Activated T-helper 1 cell treated with anti-CD3 and anti-CD28 coated beads, Interleukin-12 subunit alpha, Interleukin-12 subunit beta, Interleukin-2, Interleukin-4 antibody, amounts not matched to agents 30 ng/mL and 10 ng/mL and 1 ng/mL, durations not matched to agents 14 hours and 24 hours and 36 hours (primary cell): Measurements from ENCODE around the gene CAMK1G. TPM values are rescaled to one million over a fixed set of nuclear protein-coding genes. Genes with fewer than 3 reads are reported as not detected.
A peak's percentile ranks its signal among the peaks of the same experiment; 100 is the strongest.

ENCODE experiments used
- DNase-seq: peaks from one replicate; pipeline ENCODE4 v3.0.0; 2021; ENCODE audit warnings: low spot score
- H3K27ac Mint-ChIP-seq: one replicate; pipeline ENCODE4 v1.8.0; 2021; ENCODE audit warnings: mild to moderate bottlenecking, mixed read lengths
- H3K27me3 Mint-ChIP-seq: one replicate; pipeline ENCODE4 v1.8.0; 2022; ENCODE audit warnings: mild to moderate bottlenecking, moderate library complexity, mixed read lengths; ENCODE audit not compliant: insufficient read depth
- H3K36me3 Mint-ChIP-seq: one replicate; pipeline ENCODE4 v1.8.0; 2021; ENCODE audit warnings: low read depth, mixed read lengths
- H3K4me1 Mint-ChIP-seq: one replicate; pipeline ENCODE4 v1.8.0; 2021; ENCODE audit warnings: low read depth, mixed read lengths
- H3K4me3 Mint-ChIP-seq: one replicate; pipeline ENCODE4 v1.8.0; 2021; ENCODE audit warnings: mild to moderate bottlenecking, moderate library complexity, mixed read lengths
- H3K9me3 Mint-ChIP-seq: one replicate; pipeline ENCODE4 v1.8.0; 2021; ENCODE audit warnings: mixed read lengths
- intact Hi-C: fragments of 100-400 bp; cut with micrococcal nuclease; formaldehyde crosslinking; loops from one replicate; pipeline ENCODE4 v1.15.1; 2024
- total RNA-seq: library from RNA; stranded (reverse); gene quantifications from 2 replicates; pipeline ENCODE4 v1.2.3, GENCODE V29; 2022

The CAMK1G gene
- total RNA-seq, 1 donor from 2014 or later, result 0.62 TPM

DNA sequence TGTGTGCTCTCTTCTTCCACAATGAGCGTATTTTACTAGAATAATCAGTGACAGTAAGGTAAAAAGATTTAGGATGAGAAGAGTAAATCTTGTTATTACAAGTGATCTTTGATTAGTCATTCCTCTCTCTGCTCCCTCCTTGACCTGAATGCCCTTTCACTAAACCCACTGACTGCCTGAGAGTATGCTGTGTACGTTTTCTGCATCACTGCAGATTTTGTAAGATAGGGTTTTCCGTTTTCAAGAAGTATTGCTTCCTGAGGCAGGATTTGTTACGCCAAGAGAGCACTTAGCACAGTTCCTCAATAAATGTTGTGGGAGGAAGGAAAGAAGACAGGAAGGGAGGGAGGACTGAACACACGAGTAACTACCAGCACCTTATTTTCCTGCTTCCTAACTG, 76.4 kb downstream of the CAMK1G start:
- peak overlapping the region; percentile 16 for H3K4me3 Mint-ChIP-seq
- no peak for DNase-seq
- H3K27me3 Mint-ChIP-seq, result no peaks in the 10 kb centered on the region
- H3K4me1 Mint-ChIP-seq, result peaks cover 53% of the 10 kb centered on the region
- intact Hi-C loops, result loop anchor here (1.0 to 2.0 kb wide), 4 partner anchors 9 to 64 kb away; no protein-coding TSS in a partner anchor
- no peaks in the 10 kb centered on the region for H3K9me3 Mint-ChIP-seq
- H3K36me3 Mint-ChIP-seq, result peaks cover 17% of the 10 kb centered on the region
- H3K27ac Mint-ChIP-seq, result peak overlapping the region; percentile 88

DNA sequence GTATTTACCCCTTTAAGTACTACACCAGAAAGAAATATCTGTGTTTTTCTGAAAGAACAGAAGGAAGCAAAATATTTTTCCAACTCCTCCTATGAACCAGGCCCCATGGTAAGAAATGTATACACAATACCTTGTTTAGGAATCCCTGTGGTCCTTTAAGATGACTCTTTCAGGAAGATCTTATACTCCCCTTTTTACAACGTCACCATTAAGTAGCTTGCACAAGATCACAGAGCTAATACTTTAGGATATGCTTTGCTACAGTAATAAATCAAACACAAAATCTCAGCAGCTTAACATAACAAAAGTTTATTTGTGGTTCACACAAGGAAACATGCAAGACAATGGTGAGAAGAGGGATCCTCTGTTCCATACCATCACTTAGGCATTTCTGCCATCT, 77.6 kb downstream of the CAMK1G start:
- Mint-ChIP-seq H3K27ac (no peak overlapping the region), H3K36me3 (peaks cover 19% of the 10 kb centered on the region), H3K9me3 (no peaks in the 10 kb centered on the region), H3K27me3 (no peaks in the 10 kb centered on the region), H3K4me3 (no peak overlapping the region), H3K4me1 (peaks cover 56% of the 10 kb centered on the region)
- intact Hi-C loops, result loop anchor here (2.0 kb wide), 1 partner anchor 32 kb away; no protein-coding TSS in a partner anchor
- DNase-seq, result no peak

DNA sequence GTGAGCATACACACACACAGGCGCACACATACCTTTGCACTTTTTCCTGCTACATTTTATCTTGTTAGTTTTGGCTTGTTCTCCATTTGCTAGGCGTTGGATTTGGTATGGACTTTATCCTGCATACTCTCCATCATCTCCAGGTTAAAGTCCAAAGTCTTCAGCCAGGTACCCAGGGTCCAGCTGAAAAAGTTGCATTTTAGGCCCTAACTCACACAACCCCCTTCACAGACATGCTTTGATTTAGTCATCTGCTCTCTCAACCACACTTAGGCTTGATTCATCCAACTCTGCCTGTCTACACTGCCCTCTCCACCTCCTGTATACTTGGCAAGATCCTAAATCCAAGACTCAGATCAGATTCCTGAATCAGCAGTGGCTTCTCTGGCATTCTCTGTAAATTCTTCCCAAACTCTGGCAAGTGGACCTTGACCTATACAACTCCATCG, 79.4 kb downstream of the CAMK1G start:
- intact Hi-C loops, result no loop called here
- Mint-ChIP-seq H3K36me3 (peaks cover 19% of the 10 kb centered on the region), H3K27ac (no peak overlapping the region), H3K9me3 (no peaks in the 10 kb centered on the region), H3K4me3 (no peak overlapping the region), H3K4me1 (peaks cover 43% of the 10 kb centered on the region), H3K27me3 (no peaks in the 10 kb centered on the region)
- DNase-seq, result no peak

Other genes with a start within 250 kb of the CAMK1G start
- gene LAMB3, start 68.7 kb downstream of the CAMK1G start, total RNA-seq, result 15.8 and 18.3 TPM in 2 replicates
- 501 and 509 TPM in 2 replicates for gene G0S2, start 91.7 kb downstream of the CAMK1G start, total RNA-seq
- 15.9 and 17.9 TPM in 2 replicates for gene HSD11B1, start 121.1 kb downstream of the CAMK1G start, total RNA-seq
- 378 and 384 TPM in 2 replicates for gene TRAF3IP3, start 172.3 kb downstream of the CAMK1G start, total RNA-seq
- gene C1orf74, start 200.8 kb downstream of the CAMK1G start, total RNA-seq, result 2.9 and 3.2 TPM in 2 replicates
- gene IRF6, start 222.4 kb downstream of the CAMK1G start, total RNA-seq, result 0.16 and 0.17 TPM in 2 replicates
- gene UTP25, start 244.3 kb downstream of the CAMK1G start, total RNA-seq, result 17.7 and 18.3 TPM in 2 replicates